ENCODE data around the gene BLCAP. TPM values are rescaled to one million over a fixed set of nuclear protein-coding genes. Genes with fewer than 3 reads are reported as not detected.

BLCAP gene
- total and polyA plus RNA-seq, 2 of the 4 experiments (the other 2 are of a cell fraction): 17.7 to 67.3 TPM

DNA sequence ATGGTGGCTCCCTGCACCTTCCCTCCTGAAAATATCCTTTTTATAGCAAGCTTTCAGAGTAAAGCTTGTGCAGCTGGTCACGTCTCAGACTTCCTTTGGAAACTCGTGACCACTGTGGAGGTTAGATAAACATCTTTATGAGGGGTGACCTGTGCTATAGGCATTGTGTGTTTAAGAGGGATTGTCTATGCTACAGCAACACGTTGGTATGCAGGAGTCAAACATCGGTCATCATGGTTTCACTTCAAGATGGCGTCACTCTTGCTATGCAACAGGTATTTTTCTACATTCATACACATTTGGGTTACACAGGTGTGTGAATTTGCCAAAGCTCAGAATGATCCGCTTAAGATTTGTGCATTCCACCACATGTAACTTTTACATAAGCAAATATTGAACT is 14.6 kb upstream of the BLCAP start:
- dilution Hi-C loops (cut with HindIII; ENCODE audit: low sequenced_read_pairs, unreplicated experiment) (no loop called here), intact Hi-C loops (cut with micrococcal nuclease) (no loop called here), in situ Hi-C loops (cut with MboI; ENCODE audit: low sequenced_read_pairs) (no loop called here)
- no peaks in the 10 kb centered on the region for H3K9me3 ChIP-seq (ENCODE audit: control insufficient read depth, insufficient read depth, low read length)
- no peaks in the 10 kb centered on the region for H3K9me1 ChIP-seq (ENCODE audit: insufficient read depth, low read length)
- no peak overlapping the region for H3K4me2 ChIP-seq (ENCODE audit: low read depth, low read length)
- H3K27ac ChIP-seq (ENCODE audit: insufficient read depth, low read length): no peak overlapping the region
- no peak overlapping the region for H2AFZ ChIP-seq (replicated peaks; ENCODE audit: low read length, poor library complexity)
- no peak overlapping the region for H3K18ac ChIP-seq (ENCODE audit: low read depth, low read length)
- DNase-seq (peak; percentile 37), ATAC-seq (ENCODE audit: low read depth) (no peak)
- H3K79me1 ChIP-seq (ENCODE audit: low read depth in 1 of 2, low read length in 2 of 2): no peaks in the 10 kb centered on the region
- H2BK20ac ChIP-seq (ENCODE audit: low read depth, low read length): no peak overlapping the region
- no peak overlapping the region for H3K4me3 ChIP-seq (ENCODE audit: insufficient read depth, low read depth, low read length)
- no peak overlapping the region for H3K9ac ChIP-seq (ENCODE audit: low read depth, low read length)
- no peak overlapping the region for H2AK5ac ChIP-seq (ENCODE audit: low read depth, low read length)
- no peak overlapping the region for H3K14ac ChIP-seq (replicated peaks; ENCODE audit: low read depth, low read length)
- no peaks in the 10 kb centered on the region for H4K20me1 ChIP-seq (ENCODE audit: insufficient read depth, low read length)
- no peak overlapping the region for H2BK15ac ChIP-seq (ENCODE audit: low read depth, low read length)
- no peak overlapping the region for H3K4ac ChIP-seq (ENCODE audit: low read depth, low read length)
- H2BK5ac ChIP-seq (ENCODE audit: low read depth, low read length, poor library complexity, severe bottlenecking): no peak overlapping the region
- no peak overlapping the region for H3K23ac ChIP-seq (ENCODE audit: low read depth, low read length)
- H3K27me3 ChIP-seq (ENCODE audit: control insufficient read depth, insufficient read depth, low read length): peaks cover 6% of the 10 kb centered on the region
- no CpG with 5 or more reads among the region's 6 CpGs for WGBS, 2 experiments (ENCODE audit: extremely low coverage in 2 of 2, insufficient read length in 1 of 2)
- H4K91ac ChIP-seq (ENCODE audit: insufficient read depth, low read depth, low read length): no peak overlapping the region; the same call in 1 of the 2 replicates
- H3K36me3 ChIP-seq (ENCODE audit: control insufficient read depth, insufficient read depth, low read length): no peaks in the 10 kb centered on the region
- no peak overlapping the region for H4K5ac ChIP-seq (ENCODE audit: low read depth, low read length)
- H2AK9ac ChIP-seq (replicated peaks; ENCODE audit: low read depth, low read length, poor library complexity): no peak overlapping the region
- CTCF ChIA-PET: interaction anchor here (1.4 kb wide), 1 partner anchor 347 kb away, joined by 3 read pairs; no protein-coding TSS in a partner anchor
- H4K8ac ChIP-seq (ENCODE audit: low read depth in 2 of 2, low read length in 2 of 2): no peak overlapping the region
- no peak overlapping the region for H2BK120ac ChIP-seq (ENCODE audit: low read depth, low read length)
- TF ChIP-seq RFX5 (IDR thresholded peaks at IDR 0.05; ENCODE audit: low read depth, low read length) (no peak), RAD21 (IDR thresholded peaks at IDR 0.05; ENCODE audit: low read length) (no peak), ELK1 (IDR thresholded peaks at IDR 0.05; ENCODE audit: borderline replicate concordance, low read depth, low read length) (no peak), BHLHE40 (IDR thresholded peaks at IDR 0.05; ENCODE audit: low read depth, low read length) (peak; percentile 48; the same call in 1 of the 2 replicates)
- TF ChIP-seq, protein P1, sequence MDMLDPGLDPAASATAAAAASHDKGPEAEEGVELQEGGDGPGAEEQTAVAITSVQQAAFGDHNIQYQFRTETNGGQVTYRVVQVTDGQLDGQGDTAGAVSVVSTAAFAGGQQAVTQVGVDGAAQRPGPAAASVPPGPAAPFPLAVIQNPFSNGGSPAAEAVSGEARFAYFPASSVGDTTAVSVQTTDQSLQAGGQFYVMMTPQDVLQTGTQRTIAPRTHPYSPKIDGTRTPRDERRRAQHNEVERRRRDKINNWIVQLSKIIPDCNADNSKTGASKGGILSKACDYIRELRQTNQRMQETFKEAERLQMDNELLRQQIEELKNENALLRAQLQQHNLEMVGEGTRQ (IDR thresholded peaks at IDR 0.05; ENCODE audit: low read depth, low read length): no peak
- H3K56ac ChIP-seq (ENCODE audit: extremely low read depth, insufficient read depth, low read length): no peak overlapping the region
- POLR2A ChIA-PET (ENCODE audit: unreplicated experiment): no interaction called here
- no TSS peak for BruUV-seq (replicated peaks)
- no peaks in the 10 kb centered on the region for H3K4me1 ChIP-seq (ENCODE audit: control insufficient read depth, insufficient read depth, low read length)
